Endothelial cell of umbilical vein (primary cell): ENCODE data around the gene ZDHHC14.

Experiments
- CTCF ChIP-seq, 2 donors: IDR thresholded peaks; 1 replicate in 1 of 2; 2 replicates in 1 of 2; pipeline ENCODE4 v1.5.1; 2011; ENCODE audit warnings: low read length in 2 of 2, mild to moderate bottlenecking in 2 of 2, moderate library complexity in 2 of 2, control low read depth in 1 of 2, inconsistent platforms in 1 of 2, low read depth in 1 of 2; ENCODE audit not compliant: insufficient read depth in 1 of 2; ENCODE audit errors: extremely low read depth in 1 of 2
- EZH2 ChIP-seq: IDR thresholded peaks from 2 replicates; pipeline ENCODE4 v1.6.1; 2012; ENCODE audit warnings: borderline replicate concordance, low read depth, mild to moderate bottlenecking, moderate library complexity, low read length, inconsistent platforms; ENCODE audit not compliant: severe bottlenecking
- POLR2AphosphoS5 ChIP-seq: IDR thresholded peaks from 2 replicates; pipeline ENCODE4 v1.6.1; 2012; ENCODE audit warnings: low read depth, mild to moderate bottlenecking, control low read depth, low read length, moderate library complexity; ENCODE audit not compliant: insufficient read depth

- TF ChIP-seq EZH2 (no peak), CTCF (IDR thresholded peaks at IDR 0.05; ENCODE audit: extremely low read depth in 1 of 2, insufficient read depth in 1 of 2, low read depth in 1 of 2, low read length in 2 of 2) (no peak), POLR2AphosphoS5 (no peak)
These were observed 47.6 kb downstream of the ZDHHC14 start for GRCh38 chr6:157428427-157429202.
